HepG2 (cell line): ENCODE data around the gene IRF3. TPM values are rescaled to one million over a fixed set of nuclear protein-coding genes. Genes with fewer than 3 reads are reported as not detected.

ENCODE experiments used
- CEBPZ ChIP-seq: IDR thresholded peaks from 2 replicates; pipeline ENCODE4 v1.6.1; 2012; ENCODE audit warnings: low read length, improper control_type of control experiment
- DR1 ChIP-seq: sonication (generic); formaldehyde crosslinking; IDR thresholded peaks from 2 replicates; pipeline ENCODE4 v1.8.0; 2021; ENCODE audit warnings: mild to moderate bottlenecking, missing genetic modification reagents, inconsistent platforms
- FOXO1 ChIP-seq: sonication (generic); formaldehyde crosslinking; IDR thresholded peaks from 2 replicates; pipeline ENCODE4 v1.4.0; 2020; ENCODE audit warnings: missing genetic modification reagents
- GATAD1 ChIP-seq: IDR thresholded peaks from 2 replicates; pipeline ENCODE4 v1.6.1; 2016; ENCODE audit warnings: missing genetic modification reagents, missing compliant biosample characterization
- RCOR2 ChIP-seq: IDR thresholded peaks from 2 replicates; pipeline ENCODE4 v1.6.1; 2016; ENCODE audit warnings: missing biosample characterization, missing genetic modification reagents
- RERE ChIP-seq: IDR thresholded peaks from 2 replicates; pipeline ENCODE4 v1.6.1; 2016; ENCODE audit warnings: low read depth, missing genetic modification reagents, missing compliant biosample characterization
- RFXAP ChIP-seq: sonication (generic); formaldehyde crosslinking; IDR thresholded peaks from 2 replicates; pipeline ENCODE4 v1.4.0; 2020; ENCODE audit warnings: missing genetic modification reagents, borderline replicate concordance
- TBX2 ChIP-seq: sonication (generic); formaldehyde crosslinking; IDR thresholded peaks from 2 replicates; pipeline ENCODE4 v1.5.0; 2020; ENCODE audit warnings: missing genetic modification reagents, mild to moderate bottlenecking, borderline replicate concordance
- XRCC5 ChIP-seq: fragments of 200-400 bp; formaldehyde crosslinking; optimal IDR thresholded peaks from 2 replicates; pipeline ENCODE3; 2017; ENCODE audit warnings: mild to moderate bottlenecking, low read length
- ZBTB7B ChIP-seq: sonication (generic); formaldehyde crosslinking; IDR thresholded peaks from 2 replicates; pipeline ENCODE4 v1.4.0; 2020; ENCODE audit warnings: missing genetic modification reagents
- ZNF687 ChIP-seq: sonication (generic); formaldehyde crosslinking; IDR thresholded peaks from 2 replicates; pipeline ENCODE4 v1.5.1; 2020; ENCODE audit warnings: mild to moderate bottlenecking, missing genetic modification reagents, moderate library complexity
- ZNF780A ChIP-seq: sonication (generic); formaldehyde crosslinking; IDR thresholded peaks from 2 replicates; pipeline ENCODE4 v1.8.0; 2022; ENCODE audit warnings: mild to moderate bottlenecking, missing genetic modification reagents, moderate library complexity
- ZNF782 ChIP-seq: sonication (generic); formaldehyde crosslinking; IDR thresholded peaks from 2 replicates; pipeline ENCODE4 v1.4.0; 2020; ENCODE audit warnings: missing genetic modification reagents, mild to moderate bottlenecking, borderline replicate concordance
- ZSCAN9 ChIP-seq: IDR thresholded peaks from 2 replicates; pipeline ENCODE4 v1.6.1; 2016; ENCODE audit warnings: borderline replicate concordance
- polyA plus RNA-seq, 8 experiments: library from polyadenylated mRNA; depleted of rRNA in 3 of 8; stranded (reverse) in 7 of 8; unstranded in 1 of 8; fragments of >200 nt; fragmentation: Illumina TruSeq in 4 of 8; extraction: Trizol in 4 of 8; gene quantifications; 2 replicates each; pipeline versions ENCODE4 v1.2.1 to v1.2.3, GENCODE V29; 2011 to 2016; ENCODE audit warnings: low read depth in 4 of 8, missing spikeins in 1 of 8, mixed read lengths in 1 of 8; ENCODE audit not compliant: insufficient read depth in 1 of 8
- total RNA-seq, 5 experiments: library from RNA; depleted of rRNA; stranded (reverse); fragments of >200 nt; fragmentation: Illumina TruSeq; extraction: Trizol; gene quantifications; 2 replicates each; pipeline ENCODE4 v1.2.3, GENCODE V29; 2016; ENCODE audit warnings: low read depth in 1 of 5
- TF ChIP-seq, protein P1 (sequence below): sonication (generic); formaldehyde crosslinking; IDR thresholded peaks from 2 replicates; pipeline ENCODE4 v1.4.0; 2020; ENCODE audit warnings: missing genetic modification reagents, borderline replicate concordance

Gene IRF3
- total and polyA plus RNA-seq, 2 of the 13 experiments (the other 11 are each of a cell fraction or from before 2014, with no cell fraction given), result 61.9 to 65.5 TPM

- TF ChIP-seq ZNF782 (CRISPR knock-in tag) (no peak), ZSCAN9 (CRISPR knock-in tag) (no peak), DR1 (CRISPR knock-in tag) (no peak), CEBPZ (no peak), ZNF687 (CRISPR knock-in tag) (no peak), XRCC5 (no peak), GATAD1 (CRISPR knock-in tag) (no peak), ZNF780A (no peak), ZBTB7B (CRISPR knock-in tag) (no peak), RCOR2 (CRISPR knock-in tag) (no peak), TBX2 (CRISPR knock-in tag) (no peak), FOXO1 (no peak), RFXAP (0 out of 2 replicates have a peak, but pooled peaks have one; percentile 2), RERE (CRISPR knock-in tag) (no peak)
- TF ChIP-seq, protein P1, sequence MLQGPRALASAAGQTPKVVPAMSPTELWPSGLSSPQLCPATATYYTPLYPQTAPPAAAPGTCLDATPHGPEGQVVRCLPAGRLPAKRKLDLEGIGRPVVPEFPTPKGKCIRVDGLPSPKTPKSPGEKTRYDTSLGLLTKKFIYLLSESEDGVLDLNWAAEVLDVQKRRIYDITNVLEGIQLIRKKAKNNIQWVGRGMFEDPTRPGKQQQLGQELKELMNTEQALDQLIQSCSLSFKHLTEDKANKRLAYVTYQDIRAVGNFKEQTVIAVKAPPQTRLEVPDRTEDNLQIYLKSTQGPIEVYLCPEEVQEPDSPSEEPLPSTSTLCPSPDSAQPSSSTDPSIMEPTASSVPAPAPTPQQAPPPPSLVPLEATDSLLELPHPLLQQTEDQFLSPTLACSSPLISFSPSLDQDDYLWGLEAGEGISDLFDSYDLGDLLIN, result no peak
Observed at GRCh38 chr19:49665036-49665350, 664 bp downstream of the IRF3 start (continued).
